Medulla oblongata (tissue), 1 donor: ENCODE results near the gene NAV1.
"Not testable (repeated sequence)": the region's sequence is repeated elsewhere in the genome, so short reads cannot be mapped to it uniquely, and the experiment has no call there.

Experiments
- DNase-seq: peaks from one replicate; pipeline ENCODE4 v3.0.0-alpha.2; 2015; ENCODE audit errors: extremely low spot score

Gene NAV1

DNA sequence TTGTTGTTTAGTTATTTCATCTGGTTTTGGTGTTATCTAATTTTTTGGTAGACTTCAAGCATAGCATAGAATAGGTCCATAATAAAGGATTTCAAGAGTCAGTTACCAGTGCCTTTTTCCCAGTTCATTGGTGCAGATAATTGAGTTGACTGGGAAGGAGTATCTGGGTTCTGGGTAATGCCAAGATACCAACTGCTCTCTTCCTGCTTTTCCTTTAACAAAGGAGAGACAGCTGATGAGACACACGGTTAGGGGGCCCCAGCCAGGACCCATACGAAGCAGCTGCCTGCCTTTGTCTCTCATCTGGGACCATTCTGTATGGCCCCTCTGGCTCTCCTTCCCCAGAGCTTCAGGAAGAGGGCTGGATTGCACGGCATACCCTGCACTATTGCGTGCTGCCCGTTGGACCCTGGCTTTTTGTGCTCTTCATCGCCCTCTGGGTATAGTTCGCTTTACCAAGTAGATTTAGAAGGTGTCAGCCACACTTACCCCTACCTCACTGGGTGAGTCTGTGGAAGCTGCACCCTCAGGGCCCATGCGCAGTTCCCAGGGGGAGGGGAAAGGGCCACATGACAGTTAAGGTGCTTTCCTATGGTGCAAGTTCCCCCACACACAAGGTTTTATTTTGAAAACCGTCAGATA, 7.0 kb downstream of the NAV1 start:
- no peak for DNase-seq

DNA sequence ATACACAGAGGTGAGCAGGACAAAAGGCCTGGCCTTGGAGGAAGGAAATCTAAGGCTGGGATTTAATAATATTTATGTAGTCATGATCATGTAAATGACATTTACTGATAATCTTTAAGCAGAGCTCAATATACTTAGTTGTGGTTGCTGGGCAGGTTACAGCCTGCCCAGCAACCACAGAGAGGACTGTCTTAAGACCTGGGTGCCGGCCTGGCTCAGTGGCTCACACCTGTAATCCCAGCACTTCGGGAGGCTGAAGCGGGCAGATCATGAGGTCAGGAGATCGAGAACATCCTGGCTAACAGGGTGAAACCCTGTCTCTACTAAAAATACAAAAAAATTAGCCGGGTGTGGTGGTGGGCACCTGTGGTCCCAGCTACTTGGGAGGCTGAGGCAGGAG, 10.6 kb downstream of the NAV1 start:
- DNase-seq, result not testable (repeated sequence)

DNA sequence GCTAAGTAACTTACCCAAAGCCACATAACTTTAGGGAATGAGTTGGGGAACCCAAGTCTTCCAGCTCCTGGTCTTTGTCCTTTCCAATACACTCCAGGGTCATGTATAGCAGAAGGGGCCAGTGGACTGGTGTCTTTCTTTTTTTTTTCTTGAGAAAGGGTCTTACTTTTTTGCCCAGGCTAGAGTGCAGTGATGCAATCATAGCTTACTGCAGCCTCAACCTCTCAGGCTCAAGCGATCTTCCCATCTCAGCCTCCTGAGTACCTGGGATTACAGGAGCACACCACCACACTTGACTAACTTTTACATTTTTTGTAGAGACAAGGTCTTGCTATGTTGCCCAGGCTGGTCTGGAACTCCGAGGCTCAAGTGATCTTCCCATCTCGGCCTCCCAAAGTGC, 12.2 kb downstream of the NAV1 start:
- DNase-seq, result no peak

DNA sequence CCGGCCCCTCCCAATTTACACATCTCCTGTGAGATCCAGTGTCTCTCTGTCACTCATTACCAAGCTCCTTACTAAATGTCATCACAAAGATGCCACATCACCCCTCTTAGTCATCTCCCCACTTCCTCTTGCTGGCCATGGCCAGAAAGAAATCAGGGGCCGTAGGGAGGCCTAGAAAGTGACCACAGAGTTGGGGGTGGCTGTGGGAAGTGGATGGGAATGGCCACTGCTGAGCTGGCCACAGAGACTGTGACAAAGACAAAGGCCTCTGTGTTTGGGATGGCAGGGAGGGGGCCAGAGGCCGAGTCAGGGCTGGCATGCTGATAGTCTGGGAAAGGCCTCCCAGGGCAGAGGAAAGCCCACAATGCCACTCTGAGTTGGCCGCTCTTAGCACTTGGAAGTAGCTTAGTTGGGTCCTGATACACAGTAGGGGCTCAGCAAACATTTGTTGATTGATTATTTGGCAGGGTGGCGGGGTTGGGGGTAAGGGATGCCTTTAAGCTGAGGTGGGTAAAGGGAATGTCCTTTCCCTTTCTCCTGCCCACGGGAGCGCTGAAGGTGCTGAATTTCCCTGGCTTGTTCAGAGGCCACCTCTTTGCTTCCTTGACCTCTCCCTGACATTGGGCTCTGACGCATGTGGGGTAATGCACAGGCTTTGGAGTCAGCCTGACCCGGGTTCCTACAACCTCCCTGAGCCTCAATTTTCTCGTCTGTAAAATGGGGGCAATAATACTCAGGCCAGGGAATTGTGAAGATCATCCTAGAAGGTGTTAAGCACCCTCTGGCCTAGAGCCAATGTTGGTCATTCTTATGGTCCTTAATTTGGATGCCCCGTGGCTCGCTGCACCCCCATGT, 13.2 kb downstream of the NAV1 start:
- DNase-seq, result peak; percentile 95

DNA sequence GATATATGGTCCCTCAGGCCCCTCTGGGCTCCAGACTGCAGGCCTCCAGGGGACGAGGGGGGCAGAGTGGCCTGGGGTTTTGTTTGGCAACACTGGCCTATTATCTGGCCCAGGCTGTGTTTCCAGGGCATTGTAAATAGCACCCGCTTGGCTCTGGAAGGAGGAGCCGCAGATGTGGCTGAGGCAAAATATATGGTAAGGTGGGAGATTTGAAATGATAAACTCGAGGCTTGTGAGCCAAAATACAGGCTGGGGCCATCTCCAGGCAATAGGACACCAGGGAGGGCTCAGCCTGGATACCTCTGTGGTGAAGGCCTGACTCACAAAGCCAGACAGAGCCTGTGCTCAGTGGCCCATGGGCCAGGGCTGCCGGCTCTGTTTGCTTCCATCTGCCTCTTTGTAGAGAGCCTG, 14.0 kb downstream of the NAV1 start:
- DNase-seq, result peak; percentile 62

DNA sequence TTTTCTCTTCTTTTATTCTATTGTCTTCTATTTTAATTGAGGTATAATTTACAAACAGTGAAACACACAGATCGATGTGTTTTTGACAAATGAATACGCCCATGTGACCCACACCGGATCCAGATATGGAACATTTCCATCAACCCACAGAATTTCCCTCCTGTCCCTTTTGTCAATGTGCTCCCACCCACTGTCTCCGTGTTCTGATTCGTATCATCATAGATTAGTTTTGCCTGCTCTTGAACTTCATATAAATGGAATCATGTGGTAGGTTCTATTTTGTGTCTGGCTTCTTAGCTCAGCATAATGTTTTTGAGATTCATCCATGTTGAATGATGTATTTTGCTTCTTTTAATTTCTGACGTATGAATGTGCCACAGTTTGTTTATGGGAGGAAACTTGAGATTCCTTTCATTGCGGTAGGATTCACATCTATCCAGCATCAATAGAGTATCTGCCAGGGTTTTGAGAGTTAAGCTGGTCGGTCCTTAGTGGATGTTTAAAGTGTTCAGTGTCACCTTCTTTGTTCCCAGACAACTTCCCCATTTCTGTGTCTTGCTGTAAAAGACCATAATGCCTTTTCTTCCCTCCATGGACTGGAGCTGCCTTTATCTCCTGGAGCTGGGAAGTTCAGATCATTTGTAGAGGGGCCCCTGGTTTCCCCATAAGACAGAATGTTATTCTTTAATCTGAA, 14.7 kb downstream of the NAV1 start:
- DNase-seq, result no peak

DNA sequence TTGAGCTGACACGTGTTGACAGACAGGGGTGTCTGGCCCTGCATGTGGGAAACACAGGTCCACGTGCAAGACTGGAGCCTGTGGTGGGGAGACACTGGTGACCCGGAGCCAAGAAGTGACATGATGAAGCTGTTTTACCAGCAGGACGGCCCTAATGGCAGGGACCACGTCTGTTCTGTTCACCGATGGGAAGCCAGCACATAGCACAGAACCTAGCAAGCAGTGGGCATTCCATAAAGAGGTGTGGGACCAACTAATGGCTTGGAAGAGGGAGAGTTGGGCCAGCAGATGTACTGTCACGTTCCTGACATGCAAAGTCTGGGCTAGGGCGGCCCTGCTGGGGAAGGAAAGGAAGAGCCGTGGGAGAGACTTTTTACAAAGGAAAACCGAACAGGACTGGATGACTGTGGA, 15.3 kb downstream of the NAV1 start:
- no peak for DNase-seq

DNA sequence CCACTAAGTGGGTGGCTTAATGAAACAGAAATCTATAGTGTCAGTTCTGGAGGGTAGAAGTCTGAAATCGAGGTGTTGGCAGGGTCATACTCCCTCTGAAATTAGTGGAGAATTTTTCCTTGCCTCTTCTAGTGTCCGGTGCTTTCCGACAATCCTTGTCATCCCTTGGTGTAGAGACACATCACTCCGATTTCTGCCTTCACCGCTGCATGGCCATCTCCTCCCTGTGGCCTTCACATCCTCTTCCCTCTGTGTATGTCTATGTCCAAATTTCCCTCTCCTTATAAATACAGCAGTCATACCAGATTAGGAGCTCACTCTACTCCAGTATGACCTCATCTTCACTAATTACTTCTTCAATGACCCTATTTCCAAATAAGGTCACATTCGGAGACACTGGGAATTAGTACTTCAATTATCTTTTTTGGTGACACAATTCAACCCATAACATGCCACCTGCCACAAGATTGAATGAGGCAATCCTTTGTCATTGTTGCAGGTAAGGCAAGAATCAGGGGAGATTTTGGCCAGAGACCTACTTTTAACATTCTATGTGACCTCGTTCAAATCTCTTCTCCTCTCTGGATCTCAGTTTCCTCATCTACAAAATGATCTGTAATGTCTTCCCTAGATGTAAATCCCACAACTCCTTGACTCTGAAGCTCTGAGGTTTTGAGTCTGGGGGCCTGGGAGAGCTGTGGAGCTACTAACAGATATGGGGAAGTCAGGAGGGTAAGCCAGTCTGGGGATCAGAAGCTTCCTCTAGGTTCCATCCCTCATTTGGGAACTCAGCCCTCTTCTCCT, 16.1 kb downstream of the NAV1 start:
- DNase-seq, result no peak

DNA sequence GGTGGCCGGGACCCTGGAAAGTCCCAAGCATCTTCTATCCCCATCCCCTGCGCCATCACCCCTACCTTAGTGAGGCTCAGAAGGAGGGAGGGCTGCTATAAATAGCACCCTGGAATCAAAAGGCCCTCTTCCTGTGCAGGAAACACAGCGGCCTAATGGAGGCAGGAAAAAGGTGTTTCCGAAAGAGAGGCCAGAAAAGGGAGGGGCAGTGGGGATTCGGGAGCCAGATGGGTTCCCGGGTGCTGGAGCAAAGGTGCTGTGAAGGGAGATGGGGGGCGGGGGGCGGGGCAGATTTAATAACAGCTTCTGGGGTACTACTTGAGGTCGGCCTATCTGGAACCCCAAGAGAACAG, 16.6 kb downstream of the NAV1 start:
- DNase-seq, result no peak

DNA sequence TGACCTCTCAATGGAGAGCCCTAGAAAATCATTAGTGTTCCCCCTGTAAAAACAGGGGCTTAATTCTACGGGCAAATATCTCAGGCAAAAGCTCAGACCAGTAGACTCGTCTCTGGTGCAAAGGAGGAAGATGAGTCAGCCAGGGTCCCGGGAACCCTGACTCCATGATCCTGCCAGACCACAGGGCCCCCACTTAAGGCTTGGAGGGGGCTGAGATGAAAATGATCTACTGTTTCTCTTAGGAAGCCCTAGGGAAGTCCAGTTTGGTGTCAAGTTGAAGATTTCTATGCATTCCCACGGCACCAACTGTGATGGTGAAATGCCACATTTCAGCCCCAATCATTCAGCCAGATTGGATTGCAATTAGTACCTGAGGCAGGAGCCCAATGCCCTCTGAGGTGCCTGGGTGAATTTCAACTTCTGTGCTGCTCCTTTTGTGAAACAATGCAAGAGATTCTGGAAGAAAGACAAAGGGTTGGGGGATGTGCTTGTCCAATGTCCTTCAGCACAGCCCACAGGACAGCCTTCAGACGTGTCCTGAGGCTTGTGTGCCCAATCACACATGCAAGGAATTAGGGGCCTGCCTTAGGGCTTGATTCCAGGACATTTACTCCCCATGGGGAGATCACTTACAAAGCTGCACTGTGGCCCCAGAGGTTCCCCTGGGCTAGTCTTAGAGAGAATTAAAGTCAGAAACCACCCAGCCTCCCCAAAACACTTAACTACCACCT, 18.1 kb downstream of the NAV1 start:
- no peak for DNase-seq

DNA sequence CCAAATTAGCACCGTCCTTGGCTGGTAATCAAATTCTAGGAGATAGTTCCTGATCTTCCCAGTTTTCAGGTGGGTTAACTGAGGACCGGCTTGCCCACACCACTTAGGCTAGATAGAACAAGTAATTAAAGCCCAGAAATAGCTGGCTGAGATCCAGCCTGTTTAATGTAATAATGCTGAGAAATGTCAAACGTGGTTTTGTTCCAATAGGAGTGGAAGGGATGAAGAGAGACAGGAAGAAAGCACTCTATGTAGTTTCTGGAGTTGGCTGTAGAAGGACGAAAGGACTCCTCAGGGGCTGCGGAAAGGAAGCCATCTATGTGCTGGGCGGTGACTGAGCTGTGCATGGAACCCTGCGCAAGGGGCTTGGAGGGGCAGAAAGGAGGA, 18.6 kb downstream of the NAV1 start:
- DNase-seq, result no peak

DNA sequence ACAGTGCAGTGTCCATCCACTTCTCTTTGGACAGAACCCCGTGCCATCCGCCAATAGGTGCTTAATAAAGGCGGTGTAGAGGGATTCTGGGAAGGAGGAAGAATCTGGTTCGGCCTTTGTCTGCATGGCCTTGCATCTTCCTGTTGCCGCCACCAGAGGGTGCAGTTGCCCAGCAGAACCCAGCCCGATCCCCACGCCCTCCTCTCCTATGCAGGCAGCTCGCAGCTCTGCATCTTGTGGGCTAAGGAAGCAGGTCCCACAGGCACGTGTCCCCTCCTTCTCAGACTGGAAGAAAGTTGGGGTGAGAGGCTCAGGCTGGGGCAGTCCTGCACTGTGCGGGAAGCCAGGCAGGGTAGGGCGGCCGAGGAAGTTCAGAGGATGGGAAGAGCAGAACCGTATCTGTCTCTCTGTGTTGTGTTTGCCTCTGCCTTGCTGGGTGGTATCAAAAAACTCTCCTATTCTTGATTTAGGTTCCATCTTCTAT, 20.8 kb downstream of the NAV1 start:
- DNase-seq, result peak; percentile 88

DNA sequence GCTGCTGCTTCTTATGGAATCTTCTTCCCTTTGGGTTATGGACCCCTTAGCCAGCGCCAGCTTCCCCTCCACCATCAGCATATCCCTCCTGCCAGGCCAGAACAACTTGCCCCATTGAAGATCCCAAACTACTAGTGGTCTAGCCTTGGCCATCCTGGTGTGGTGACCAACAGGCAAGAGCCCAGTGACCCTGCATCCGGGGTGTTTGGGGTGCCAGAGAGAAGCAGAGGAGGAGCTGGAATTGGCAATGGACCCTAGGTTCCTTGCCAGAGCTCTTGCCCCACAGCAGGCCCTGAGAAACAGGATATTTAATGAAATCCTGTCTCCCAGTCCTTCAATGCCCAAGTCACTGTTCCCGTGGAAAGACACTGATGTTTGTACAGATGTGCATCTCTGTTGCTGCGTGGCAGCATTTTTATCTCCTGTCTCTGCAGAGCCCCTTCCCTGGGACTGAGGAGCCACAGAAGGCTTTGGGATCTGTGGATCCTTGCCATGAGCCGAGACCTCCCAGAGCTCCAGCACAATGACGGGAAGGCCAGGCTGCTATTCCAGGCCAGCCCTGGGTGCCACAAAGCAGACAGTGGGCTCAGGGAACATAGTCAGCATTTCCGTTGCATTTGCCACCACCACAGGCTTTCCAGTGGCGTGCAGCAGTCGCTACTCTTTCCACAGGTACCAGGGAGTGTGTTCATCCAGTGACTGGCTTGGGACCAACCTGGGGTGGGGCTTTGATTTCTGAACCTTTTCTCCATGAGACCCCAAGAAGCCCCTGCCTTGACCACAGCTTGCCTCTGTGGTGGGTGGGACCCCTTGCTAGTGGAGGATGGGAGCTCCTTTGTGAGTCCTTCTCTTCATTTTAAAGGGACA, 21.6 kb downstream of the NAV1 start:
- DNase-seq, result no peak

DNA sequence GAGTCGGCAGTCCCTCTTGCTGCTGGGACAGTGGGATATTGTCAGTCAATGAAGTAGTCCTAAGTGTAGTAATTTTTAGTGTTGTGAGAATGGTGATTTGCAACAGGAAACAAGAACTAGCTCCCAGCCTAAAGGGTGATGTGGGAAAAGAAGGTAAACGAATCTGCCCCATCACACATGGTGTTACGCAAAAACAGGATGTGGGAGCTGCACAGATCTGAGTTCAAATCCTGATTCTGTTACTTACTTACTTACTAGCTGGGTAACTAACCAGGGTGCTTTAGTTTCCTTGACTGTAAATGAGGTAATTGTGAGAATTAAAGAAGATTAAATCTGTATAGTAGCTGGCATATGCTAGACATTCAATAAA, 22.3 kb downstream of the NAV1 start:
- DNase-seq, result no peak

DNA sequence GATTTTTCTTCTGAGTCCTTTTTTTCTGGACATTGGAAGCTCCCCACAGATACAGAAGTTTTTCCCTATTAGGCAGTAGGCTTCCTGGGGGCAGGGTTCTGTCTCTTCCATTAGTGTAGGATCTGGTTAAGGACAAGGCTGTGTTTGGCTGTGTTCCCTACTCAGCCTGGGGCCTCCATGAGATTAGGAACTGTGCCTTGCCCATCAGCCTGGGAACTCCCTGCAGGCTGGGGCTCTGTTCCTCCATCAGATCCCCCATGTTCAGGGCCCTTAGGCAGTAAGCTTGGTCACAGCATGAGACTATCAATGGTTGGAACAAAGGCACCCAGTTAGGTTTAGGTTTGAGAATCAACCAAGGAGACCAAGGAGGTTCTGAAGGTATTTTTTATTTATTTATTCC, 22.7 kb downstream of the NAV1 start:
- no peak for DNase-seq

DNA sequence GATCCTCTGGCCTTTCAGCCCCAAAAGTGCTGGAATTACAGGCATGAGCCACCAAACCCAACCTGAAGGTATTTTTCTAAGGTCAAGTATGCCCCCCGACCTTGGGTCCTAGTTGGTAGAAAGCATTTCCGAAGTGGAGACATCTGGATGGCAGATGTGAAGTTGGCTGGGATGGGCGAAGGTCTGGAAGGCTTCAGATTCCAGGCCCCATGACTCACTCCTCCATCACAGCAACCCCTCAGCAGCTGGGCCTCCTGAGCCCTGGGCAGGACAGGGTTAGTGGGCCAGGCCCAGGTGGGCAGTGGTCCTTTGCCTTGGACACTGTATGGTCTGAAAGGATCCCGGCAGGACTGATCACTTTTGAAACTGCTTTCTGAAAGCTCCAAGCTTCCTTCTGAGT, 23.3 kb downstream of the NAV1 start:
- DNase-seq, result no peak

DNA sequence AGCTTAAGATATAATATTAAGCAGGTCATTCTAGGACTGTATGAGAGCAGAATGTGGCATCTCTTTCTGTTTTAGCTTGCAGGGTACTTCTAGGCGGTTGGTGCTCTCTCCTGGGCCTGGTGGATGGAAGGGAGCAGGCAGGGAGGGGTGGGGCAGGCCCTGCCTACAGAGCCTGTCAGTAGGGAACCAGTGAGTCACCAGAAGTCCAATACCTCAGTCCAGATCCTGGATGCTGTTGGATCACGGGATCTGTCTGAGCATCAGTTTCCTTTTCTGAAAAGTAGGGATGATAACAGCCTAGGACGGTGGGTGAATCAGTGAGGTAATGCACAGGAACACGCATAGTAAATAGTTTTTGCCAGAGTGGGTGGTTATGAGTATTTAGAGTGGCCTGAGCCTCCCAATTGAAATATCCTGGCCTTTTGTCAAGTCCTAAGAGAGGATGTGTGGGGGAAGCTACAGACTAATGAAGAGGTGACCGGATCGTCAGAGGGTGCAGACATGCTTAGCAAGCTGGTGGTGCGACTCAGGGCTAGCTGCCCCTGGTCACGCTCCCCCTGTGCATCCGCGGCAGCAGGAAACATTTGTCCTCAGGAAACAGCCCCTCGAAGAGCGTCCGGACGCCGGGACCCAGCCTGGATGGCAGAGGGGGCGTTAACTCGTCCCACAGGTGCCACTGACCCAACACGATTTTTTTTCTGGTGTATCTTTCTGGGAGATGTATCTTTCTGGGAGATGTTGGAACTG, 23.9 kb downstream of the NAV1 start:
- no peak for DNase-seq

DNA sequence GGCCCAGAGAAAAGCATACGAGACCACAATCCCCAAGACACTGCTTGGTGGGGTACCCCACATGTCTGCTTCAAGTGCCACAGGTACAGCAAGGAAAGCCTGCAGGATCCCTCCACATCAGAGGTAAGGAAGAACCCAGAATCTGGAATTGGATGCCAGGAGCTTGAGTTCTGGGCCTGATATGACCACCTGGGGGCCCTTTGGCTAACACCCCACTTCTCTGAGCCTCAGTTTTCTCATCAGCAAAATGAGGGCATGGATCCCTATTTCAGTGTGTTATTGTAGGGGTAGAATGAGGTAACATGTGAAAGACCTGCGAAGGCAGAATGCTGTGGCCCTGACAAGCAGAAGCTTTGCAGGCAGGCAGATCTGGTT, 24.5 kb downstream of the NAV1 start:
- no peak for DNase-seq

DNA sequence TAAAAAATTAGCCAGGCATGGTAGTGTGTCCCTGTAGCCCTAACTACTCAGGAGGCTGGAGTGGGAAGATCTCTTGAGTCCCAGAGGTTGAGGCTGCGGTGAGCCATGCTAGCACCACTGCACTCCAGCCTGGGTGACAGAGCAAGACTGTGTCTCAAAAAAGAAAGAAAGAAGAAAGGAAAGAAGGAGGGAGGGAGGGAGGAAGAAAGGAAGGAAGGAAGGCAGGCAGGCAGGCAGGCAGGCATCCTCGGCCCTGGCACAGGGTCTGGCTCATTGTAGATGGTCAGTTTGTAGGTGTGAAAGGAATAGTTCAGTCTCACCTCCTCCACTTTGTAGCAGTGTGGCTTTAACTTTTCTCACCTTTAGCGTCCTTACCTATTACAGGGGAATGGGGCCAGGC, 25.0 kb downstream of the NAV1 start:
- DNase-seq, result no peak
